Adipose tissue (tissue), 3 donors: Measurements from ENCODE around the gene TMEM229A. TPM values are rescaled to one million over a fixed set of nuclear protein-coding genes. Genes with fewer than 3 reads are reported as not detected.

ENCODE experiments used
- H3K27ac ChIP-seq: one replicate; pipeline ENCODE4 v1.5.1; 2013; ENCODE audit warnings: low read depth, low read length
- WGBS, 3 donors: extraction: QIAGEN DNeasy Blood & Tissue Kit; methylation state at CpG; one replicate each; pipeline ENCODE4 v1.1.7; 2013; 5-methylcytosine and 5-hydroxymethylcytosine counted together
- polyA plus RNA-seq, 3 donors: library from polyadenylated mRNA; stranded (reverse); fragments of 200-250 nt; gene quantifications; one replicate each; pipeline ENCODE4 v1.2.3, GENCODE V29; 2013
- donor health status: healthy with polysubstance abuse.
- donor health status: Bipolar disorder and iron deficiency.
- donor health status: healthy.

TMEM229A gene
- polyA plus RNA-seq, 3 donors, result 0.04 TPM; not detected in 2

GRCh38 chr7:123995617-123996326 is 37.1 kb downstream of the TMEM229A start:
- 88 to 91% (median 89%) methylated on average over 10 of the region's 10 CpGs for WGBS, 3 donors
- H3K27ac ChIP-seq, result no peak overlapping the region

GRCh38 chr7:123994449-123994848 is 38.4 kb downstream of the TMEM229A start:
- no peak overlapping the region for H3K27ac ChIP-seq

GRCh38 chr7:123993996-123994395 is 38.9 kb downstream of the TMEM229A start:
- WGBS, 3 donors, result 57 to 83% (median 75%) methylated on average over 2 of the region's 2 CpGs
- no peak overlapping the region for H3K27ac ChIP-seq

- H3K27ac ChIP-seq, result no peak overlapping the region
- WGBS, 3 donors, result 71 to 78% (median 75%) methylated on average over 2 of the region's 2 CpGs
Measured at GRCh38 chr7:123992913-123993518, 39.9 kb downstream of the TMEM229A start.

GRCh38 chr7:123987445-123987844 is 45.4 kb downstream of the TMEM229A start:
- H3K27ac ChIP-seq, result no peak overlapping the region
- WGBS, 3 donors, result 20 to 53% (median 51%) methylated on average over 2 of the region's 2 CpGs

Other genes starting within 250 kb of the TMEM229A start
- not detected for gene HYAL4, start 187.9 kb downstream of the TMEM229A start, polyA plus RNA-seq
- not detected for gene SPAM1, start 107.8 kb downstream of the TMEM229A start, polyA plus RNA-seq